Activated CD8-positive, alpha-beta memory T cell treated with anti-CD3 and anti-CD28 coated beads, Interleukin-2, amount 50 U/mL, for 48 hours (primary cell): ENCODE results near the gene MYO9B.

ENCODE experiments used
- DNase-seq: peaks from one replicate; pipeline ENCODE4 v3.0.0-alpha.2; 2020

Gene MYO9B

DNA sequence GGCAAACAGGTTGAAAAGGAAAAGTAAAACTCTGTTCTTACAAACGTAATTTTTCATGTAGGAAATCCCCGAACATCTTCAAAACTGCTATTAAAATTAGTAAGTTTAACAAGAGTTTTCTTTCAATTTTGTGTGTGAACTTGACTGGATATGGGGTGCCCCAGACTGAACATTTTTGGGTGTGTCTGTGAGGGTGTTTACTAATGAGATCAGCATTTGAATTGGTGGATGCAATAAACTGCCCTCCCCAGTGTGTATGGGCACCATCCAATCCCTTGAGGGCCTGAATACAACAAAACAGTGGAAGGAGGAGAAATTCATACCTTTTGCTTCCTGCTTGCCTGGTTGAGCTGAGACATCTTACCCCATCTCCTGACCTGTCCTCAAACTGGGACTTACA is 12.1 kb upstream of the MYO9B start:
- DNase-seq: no peak

DNA sequence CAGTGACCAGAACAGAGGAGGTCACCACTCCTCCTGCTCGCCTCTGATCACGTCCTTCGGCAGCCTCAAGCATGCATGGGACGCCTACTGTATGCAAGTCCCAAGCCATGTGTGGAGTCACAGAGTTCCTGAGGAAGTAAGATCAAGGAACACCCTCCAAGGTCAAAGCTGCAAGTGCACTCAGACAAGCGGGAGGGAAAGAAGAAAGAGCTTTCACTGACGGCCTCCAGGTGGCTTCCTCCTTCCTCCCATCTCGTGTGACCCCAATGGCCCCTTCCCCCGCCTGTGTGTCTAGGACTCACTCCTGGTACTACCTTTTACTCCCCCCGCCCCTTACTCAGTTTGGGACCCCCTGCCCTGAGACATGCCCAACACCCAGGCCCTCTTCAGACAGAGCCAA is 6.4 kb upstream of the MYO9B start:
- no peak for DNase-seq

DNA sequence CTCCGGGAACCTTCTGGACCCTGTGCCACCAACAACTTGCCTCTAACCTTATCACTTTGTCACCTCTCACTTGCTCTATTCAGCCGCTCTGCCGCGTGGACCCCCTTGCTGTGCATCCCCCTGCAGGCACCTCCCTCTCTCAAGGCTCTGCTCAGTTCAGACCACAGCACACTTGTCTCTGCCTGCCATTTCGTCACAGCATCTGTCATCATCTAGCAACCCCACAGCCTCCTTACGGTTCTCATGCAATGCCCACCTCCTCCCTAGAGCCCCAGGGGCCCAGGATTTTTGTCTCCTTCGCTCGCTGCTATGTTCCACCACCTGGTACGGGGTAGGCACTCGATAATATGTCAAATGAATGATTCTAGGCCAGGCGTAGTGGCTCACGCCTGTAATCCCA is 5.2 kb upstream of the MYO9B start:
- no peak for DNase-seq

DNA sequence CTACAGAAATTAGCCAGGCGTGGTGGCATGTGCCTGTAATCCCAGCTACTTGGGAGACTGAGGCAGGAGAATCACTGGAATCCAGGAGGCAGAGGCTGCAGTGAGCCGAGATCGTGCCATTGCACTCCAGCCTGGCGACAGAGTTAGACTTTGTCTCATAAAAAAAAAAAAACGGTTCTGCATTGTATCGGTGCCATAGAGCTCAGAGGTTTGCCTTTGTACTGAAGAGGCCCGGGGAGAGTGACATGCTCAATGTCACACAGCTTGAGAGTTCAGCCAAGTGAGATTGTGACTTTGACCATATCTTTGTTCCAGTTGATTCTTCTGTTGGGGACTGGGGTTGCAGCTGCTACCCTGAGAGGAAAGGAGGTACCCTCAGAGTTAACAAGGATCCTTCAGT is 4.7 kb upstream of the MYO9B start:
- DNase-seq: no peak

DNA sequence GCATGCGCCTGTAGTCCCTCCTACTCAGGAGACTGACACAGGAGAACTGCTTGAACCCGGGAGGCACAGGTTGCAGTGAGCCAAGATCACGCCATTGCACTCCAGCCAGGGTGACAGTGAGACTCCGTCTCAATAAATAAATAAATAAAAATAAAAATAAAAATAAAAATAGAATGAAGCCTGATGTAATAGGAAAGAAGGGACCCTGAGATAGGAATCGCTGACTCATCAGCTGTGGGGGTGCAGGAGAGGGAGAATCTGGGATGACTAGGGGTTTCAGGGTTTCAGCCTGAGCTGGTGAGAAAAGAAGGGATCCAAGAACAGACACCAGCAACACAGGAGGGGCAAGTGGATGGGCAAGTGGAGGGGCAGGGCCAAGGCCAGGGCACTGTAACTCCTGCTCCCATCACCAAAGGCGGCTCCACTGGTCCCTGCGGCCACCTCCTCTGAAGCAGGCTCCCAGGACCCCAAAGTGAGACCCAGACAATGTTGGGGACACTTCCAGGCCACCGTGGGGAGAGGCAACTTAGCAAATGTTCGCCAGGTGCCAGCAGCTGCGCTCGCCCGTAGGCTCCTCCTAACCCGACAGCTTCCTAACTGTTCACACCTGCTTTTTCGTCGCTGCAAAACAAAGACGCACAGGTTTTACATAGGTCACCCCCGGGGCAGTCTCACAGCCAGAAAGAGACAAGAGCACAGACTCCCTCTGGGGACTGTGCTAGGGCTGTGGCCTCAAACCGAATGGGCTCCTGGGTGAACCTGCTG is 1.5 kb upstream of the MYO9B start:
- no peak for DNase-seq

DNA sequence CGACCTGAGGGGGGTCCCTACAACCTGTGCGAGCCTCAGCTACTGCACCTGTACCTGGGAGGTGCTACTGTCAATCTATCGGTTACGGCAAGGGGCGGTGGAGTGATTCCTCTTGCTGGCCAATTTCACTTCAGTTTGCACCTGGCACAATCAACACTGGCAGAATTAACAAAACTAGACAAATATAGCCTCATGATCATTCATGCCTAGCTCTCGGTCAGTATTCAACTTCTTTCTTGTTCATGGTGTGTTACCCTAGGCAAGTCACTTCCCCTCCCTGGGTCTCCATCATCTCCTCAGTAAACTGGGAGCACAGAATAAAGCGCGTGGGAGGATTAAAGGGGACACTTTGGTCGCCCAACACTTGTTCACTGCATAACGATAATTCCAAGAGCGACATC is 943 bp upstream of the MYO9B start:
- DNase-seq: no peak

DNA sequence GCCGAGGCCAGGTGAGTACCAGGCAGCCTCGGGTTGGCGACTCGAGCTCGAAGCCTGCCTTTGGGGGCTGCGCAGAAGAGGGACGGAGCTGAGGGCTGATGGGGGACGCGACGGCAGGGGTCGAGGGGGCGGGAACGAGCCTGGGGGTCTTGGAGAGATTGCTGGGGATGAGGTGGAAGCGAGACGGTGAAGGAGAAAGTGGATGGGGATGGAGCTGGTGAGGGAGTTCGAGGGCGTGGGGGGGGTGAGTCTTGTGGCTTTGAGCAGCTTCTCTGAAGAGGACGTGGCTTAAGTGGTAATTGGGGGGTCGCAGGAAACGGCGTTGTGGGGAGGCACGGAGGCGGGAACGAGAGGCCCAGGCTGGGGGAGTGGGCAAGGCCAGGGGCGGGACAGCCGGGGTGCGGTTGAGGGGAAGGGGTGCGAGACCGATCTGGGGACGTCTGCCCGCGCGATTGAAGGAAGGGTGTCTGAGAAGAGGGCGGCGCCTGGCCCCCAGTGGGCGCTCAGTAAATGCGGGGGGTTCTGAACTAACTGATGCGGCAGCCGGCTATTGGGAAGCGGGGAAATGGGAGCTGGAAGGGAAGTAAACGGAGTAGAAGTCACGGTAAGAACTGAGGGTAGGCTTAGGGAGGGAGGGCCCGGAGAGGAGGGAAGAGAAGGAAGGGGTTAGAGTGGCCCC is 426 bp downstream of the MYO9B start:
- peak; percentile 77 for DNase-seq

DNA sequence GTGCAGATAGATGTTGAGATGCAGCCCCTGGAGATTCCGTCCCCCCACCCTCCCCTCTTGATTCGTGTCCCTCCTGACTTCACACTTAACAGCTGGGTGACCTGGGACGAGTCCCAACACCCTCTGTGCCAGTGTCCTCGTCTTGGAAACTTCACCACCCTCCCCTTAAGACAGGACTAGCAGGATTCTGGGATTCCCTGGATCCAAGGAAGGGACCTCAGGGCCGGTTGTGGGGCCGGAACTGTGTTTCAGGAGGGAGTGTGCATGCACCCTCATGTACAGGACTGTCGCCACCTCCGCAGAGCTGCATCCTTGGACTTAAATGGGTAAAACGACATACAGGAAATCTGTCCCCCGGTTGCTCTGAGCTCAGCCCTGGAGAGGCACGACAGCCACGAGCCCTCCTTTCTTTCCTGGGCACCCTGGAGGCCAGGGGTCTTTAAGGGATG is 990 bp downstream of the MYO9B start:
- no peak for DNase-seq

DNA sequence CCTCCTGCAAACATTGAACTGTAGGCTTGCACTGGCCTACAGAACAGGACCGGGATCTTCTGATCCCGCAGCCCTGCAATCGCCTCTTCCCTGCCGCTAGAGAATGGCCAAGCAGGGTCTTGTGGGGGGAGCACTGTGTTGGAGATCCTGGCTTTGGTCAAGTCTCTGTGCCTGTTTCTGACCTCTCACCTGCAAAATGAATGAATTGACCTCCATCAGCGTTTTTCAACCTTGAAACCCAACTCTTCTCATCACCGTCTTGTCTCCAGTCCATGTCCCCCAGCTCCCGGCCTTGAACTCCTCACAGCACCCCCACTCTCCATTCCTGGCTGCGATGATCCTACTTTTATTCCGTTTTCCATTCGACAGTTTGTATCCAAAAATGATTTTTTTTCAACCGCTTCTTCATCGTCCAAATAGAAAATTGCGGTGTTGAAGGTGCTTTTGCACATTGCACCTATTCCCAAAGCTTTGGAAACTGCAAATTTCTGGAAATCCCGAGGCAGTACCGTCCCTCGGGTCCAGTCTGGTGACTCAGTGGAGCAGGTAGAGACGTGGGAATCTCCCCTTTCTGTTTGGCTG is 2.0 kb downstream of the MYO9B start:
- DNase-seq: no peak

DNA sequence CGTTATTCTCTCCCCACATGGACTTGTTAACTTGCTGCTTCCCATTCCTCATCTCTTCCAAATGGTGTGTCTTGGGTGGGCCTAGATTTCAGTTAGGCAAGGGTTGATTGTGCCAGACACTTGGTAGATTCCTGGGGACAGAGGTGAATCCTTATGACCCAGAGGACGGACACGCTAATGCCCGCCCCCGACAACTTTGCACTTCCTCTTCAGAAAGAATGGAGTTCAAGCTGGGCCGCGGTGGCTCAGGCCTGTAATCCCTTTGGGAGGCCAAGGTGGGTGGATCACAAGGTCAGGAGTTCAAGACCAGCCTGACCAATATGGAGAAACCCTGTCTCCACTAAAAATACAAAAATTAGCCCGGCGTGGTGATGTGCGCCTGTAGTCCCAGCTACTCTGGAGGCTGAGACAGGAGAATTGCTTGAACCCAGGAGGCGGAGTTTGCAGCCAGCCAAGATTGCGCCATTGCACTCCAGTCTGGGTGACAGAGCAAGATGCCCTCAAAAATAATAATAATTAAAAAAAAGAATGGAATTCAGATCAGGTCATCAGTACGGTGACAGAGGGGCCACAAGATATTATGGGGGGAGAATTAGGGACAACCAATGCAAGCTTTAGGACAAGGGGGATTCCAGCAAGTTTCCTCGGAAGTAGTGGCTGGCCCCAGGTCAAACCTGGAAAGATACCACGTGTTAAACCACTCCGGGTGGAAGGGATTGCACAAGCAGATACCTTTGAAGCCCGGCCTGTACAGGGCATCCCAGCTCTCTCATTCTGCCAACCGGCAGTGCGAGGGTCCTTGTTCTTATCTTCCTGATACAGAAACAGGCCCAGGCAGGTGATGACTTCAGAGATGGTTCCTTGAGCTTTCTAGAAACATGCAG is 2.7 kb downstream of the MYO9B start:
- DNase-seq: no peak

DNA sequence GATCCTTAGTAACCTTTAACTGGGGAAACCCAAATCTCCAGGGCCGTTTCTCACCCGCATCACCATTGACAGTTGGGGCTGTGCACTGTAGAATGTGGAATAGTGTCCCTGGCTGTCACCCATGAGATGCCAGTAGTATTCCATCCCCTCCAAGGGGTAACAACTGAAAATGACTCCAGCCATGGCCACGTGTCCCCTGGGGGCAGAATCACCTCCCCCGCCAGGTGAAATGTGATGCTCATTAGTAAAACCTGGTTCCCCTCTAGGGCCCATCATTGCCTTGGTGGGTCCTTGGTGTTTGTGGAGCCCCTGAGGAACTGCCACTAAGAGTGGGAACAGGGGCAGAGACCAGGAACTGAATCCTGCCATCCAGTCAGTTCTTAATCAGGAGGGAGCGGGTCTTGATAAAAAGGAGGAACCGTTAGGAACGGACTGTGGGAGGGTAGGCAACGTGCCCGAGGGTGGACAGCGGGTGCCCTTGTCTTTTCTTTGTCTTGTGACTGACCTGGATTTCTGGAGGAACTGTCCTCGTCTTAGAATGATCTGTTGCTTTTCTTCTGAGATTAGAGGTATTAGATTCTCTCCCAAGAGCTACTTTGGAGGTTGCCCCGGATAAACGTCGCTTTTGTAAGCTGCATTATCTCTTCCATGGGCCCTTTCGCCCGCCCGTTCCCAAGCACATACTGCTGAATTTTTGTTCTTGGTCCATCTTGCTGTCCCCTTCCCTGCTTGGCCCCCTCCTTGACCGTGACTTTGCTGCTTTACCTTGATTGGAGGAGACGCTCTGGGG is 3.5 kb downstream of the MYO9B start:
- DNase-seq: no peak

DNA sequence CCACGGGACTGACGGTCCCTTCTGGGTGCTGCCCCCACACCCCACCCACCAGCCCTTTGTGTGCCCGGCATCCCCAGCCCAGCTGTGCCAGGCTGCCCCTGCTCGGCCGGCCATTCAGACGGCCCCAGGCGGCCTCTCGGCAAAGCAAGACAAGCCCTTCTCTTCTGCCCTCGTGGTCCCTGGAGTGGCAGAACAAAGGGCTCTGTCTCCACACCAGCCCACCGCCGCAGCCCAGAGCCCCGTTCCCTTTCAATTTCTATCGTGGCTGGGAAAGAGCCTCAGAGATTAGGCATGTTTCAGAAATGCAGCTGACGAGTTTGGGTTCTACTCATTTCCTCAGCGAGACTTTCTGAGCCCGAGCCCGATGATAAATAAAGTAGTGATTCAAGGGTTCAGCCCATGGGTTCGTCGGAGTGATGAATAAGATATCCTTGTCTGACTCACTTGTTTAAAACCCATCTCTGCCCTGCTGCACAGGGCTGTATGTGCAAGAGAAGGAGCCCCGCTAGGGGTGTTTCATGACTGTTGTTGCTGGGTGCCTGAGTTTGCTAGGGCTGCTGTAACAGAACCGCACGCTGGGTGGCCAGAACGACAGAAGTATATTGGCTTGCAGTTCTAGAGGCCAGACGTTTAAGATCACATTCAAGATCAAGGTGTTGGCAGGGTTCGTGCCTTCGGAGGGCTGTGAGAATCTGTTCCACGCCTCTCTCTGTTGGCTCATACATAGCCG is 4.3 kb downstream of the MYO9B start:
- peak; percentile 85 for DNase-seq

DNA sequence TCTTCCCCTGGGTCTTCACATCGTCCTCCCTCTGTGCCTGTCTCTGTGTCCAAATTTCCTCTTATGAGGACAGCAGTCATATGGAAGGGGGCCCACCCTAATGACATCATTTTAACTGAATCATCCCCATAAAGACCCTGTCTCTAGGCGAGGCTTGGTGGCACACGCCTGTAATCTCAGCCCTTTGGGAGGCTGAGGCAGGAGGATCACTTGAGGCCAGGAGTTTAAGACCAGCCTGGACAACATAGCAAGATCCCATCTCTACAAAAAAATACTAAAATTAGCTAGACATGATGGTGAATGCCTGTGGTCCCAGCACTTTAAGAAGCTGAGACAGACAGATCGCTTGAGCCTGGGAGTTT is 4.8 kb downstream of the MYO9B start:
- no peak for DNase-seq

DNA sequence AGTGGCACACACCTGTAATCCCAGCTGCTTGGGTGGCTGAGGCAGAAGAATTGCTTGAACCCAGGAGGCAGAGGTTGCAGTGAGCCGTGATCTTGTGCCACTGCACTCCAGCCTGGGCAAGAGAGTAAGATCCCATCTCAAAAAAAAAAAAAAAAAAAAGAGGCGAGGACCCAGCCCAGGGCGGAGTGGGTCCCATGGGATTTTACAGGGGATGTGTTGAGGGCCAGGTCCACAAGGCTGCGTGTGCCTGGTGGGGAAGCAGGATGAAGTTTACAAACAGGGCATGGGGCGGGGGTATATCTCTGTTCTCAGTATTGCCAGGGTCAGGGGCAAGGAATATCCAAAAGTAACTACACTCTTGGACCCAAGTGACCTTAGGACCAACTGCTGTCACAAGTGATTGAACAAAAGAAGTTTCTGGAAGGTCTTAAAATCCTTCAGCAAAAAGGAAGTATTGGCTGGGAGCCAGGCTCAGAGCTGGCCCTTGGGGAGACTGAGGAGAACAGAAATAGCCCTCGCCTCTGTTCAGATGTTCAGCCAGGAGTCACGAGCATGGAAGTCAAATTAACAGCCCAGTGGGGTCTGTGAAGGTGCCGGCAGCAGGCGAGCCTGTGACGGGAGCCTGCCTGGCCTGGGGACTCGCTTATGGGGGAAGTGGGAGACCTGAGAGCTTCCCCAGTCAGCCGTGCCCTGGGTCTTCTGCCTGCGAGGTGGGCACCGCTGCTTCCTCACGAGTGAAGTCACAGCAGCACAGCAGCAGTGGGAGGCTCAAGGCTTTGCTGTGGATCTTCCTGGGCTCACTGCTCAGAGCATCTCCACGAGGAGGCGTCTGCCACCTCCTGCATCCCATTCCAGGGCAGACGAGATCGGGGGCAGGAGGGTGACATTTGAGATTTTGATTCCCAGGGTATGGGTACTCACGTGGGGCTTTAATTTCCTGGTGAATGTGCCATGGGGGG is 6.4 kb downstream of the MYO9B start:
- no peak for DNase-seq

DNA sequence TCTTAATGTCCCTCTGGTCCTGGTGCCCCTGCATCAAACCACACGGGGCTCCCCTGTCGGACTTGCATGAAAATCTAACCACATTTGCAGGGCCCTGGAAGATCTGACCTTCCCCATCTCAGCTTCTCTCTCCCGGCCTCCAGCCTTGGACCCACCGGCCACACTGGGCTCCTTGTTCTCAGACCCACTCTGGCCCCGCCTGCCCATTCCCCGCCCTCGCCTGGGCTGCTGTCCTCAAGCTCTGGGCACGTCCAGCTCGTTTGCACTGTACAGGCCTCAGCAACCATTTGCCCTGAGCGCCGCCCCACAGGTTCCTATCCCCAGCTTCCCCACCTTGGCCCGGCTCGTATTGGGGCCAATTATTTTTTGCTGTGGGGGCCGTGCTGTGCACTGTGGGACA is 10.5 kb downstream of the MYO9B start:
- no peak for DNase-seq

DNA sequence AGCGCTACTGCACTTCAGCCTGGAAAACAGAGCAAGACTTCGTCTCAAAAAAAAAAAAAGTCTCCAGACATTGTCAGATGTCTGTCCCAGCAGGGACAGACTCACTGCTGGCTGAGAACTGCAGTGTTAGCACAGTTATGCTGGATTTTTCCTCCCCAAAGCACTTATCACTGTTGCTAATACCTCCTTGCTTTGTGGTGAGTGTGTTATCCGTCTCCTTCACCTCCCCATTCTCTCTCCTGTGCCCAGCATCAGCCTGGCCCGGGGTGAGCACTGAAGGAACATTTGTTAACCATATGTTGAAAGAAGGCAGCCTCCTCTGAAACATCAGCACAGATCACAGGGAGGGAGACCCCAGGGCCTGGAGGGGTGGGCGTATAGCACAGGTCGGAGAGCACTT is 11.3 kb downstream of the MYO9B start:
- DNase-seq: no peak

DNA sequence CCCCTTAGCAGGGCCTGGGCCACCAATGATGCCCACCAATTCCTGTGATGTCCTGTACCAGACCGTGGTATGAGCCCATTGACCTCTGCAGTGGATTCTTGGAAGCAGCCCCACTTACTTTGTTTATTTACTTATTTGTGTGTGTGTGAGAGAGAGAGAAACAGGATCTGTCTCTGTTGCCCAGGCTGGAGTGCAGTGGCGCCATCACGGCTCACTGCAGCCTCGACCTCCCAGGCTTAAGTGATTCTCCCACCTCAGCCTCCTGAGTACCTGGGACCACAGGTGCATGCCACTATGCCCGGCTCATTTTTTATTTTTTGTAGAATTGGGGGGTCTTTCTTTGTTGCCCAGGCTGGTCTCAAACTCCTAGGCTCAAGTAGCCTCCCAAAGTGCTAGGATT is 13.0 kb downstream of the MYO9B start:
- no peak for DNase-seq

DNA sequence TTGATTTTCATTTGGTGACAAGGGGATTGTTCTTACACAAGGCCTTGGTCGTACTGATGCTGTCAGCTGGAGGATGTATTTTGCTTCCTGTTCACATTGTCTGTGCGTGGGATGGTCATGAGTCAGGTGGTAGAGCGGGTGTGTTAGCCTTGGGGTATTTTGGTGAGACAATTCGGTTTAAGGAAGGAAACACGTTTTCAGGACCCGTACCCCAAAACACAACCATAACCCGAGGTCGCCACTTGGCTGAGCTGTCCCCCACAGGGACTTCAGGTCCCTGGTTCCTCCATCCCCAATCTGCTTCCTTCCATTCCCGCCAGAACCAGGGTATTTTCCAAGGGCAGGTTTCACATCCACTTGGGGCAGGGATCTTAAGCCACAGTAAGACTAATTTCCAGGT is 15.0 kb downstream of the MYO9B start:
- no peak for DNase-seq

DNA sequence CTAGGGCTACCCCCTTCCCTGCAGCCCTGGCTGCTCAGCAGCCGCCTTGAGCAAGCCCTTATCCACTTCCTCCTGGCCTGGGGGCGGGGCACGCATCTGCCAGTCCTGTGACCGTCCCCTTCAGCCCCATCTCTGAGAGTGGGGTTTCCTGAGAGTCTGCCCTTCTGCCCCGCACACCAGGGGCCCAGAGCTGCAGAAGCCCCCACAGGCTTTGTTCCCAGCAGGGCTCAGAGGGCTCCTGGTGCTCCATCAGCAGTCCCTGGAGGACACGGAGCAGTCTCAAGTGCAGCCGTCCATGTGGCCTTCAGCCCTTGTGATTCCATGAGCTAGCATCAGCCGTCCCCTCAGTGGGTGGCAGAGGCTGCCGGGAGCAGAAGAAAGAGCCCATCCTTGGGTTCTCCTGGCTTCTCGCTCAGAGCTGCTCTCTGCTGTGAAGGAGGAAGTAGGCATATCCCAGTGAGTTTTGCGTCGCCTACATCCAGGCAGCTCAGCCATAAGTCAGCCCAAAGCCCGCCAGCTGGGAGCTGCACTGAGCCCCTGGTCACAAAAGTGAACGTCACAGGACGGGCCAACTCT is 16.3 kb downstream of the MYO9B start:
- DNase-seq: no peak

DNA sequence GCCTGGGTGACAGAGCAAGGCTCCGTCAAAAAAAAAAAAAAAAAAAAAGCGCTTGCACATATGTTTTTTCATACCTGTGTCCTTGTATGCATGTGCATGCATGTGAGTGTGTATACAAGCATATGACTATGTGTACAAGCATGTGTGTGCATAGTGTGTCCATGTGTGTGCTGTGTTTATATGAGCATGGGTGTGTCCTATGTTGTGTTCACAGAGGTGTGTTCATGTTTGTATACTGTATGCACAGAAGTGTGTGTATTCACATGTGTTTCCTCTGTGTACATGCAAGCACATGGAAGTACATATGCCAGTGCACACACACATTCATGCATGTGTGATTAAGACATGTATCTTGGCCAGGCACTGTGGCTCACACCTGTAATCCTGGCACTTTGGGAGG is 17.1 kb downstream of the MYO9B start:
- DNase-seq: no peak
